H1 (cell line): ENCODE data around the gene PBX2. TPM values are rescaled to one million over a fixed set of nuclear protein-coding genes. Genes with fewer than 3 reads are reported as not detected.

Experiments used
- BACH1 ChIP-seq: IDR thresholded peaks from 2 replicates; pipeline ENCODE4 v1.6.1; 2012; ENCODE audit warnings: low read length, improper control_type of control experiment
- RAD21 ChIP-seq, 2 experiments: IDR thresholded peaks in 1 of 2; conservative IDR thresholded peaks in 1 of 2; 2 replicates each; pipeline ENCODE4 v1.6.1; 2011; ENCODE audit warnings: low read depth in 2 of 2, low read length in 2 of 2, improper control_type of control experiment in 1 of 2, inconsistent platforms in 1 of 2, mild to moderate bottlenecking in 1 of 2, moderate library complexity in 1 of 2
- RFX5 ChIP-seq: IDR thresholded peaks from 2 replicates; pipeline ENCODE4 v1.6.1; 2011; ENCODE audit warnings: low read depth, low read length, improper control_type of control experiment, borderline replicate concordance
- RXRA ChIP-seq: IDR thresholded peaks from 2 replicates; pipeline ENCODE4 v1.6.1; 2011; ENCODE audit warnings: low read depth, mild to moderate bottlenecking, low read length, moderate library complexity; ENCODE audit not compliant: insufficient read depth
- SIX5 ChIP-seq: IDR thresholded peaks from 2 replicates; pipeline ENCODE4 v1.6.1; 2011; ENCODE audit warnings: mild to moderate bottlenecking, low read depth, low read length
- TAF7 ChIP-seq: optimal IDR thresholded peaks from 2 replicates; pipeline ENCODE3; 2011; ENCODE audit warnings: low read depth, mild to moderate bottlenecking, inconsistent platforms, low read length, moderate library complexity, borderline replicate concordance
- ZNF274 ChIP-seq: IDR thresholded peaks from 2 replicates; pipeline ENCODE4 v1.7.0; 2012; ENCODE audit warnings: low read length, borderline replicate concordance; ENCODE audit errors: extremely low read depth
- polyA plus RNA-seq, 7 experiments: library from polyadenylated mRNA; depleted of rRNA in 3 of 7; stranded (reverse) in 5 of 7; unstranded in 2 of 7; fragments of >200 nt in 5 of 7; fragments of 200-250 nt in 2 of 7; gene quantifications; 1 replicate in 5 of 7; 2 replicates in 1 of 7; 4 replicates in 1 of 7; pipeline versions ENCODE4 v1.2.1 to v1.2.3, GENCODE V29; 2011 to 2013; ENCODE audit warnings: missing spikeins in 2 of 7, mixed read lengths in 2 of 7
- total RNA-seq: library from RNA; stranded (reverse); fragmentation: NEBNext Ultra II Directional; extraction: Animal tissue kit (Norgen Biotek cat#: 25700); gene quantifications from 2 replicates; pipeline ENCODE4 v1.2.1, GENCODE V29; 2021

PBX2 gene
- total and polyA plus RNA-seq, 2 of the 8 experiments (the other 6 are each of a cell fraction or from before 2014, with no cell fraction given), result 102 to 130 TPM

GRCh38 chr6:32175711-32176475 lies 14.1 kb downstream of the PBX2 start, which contains the start of gene AGPAT1 (continued):
- TF ChIP-seq ZNF274 (no peak), RXRA (no peak), TAF7 (no peak), BACH1 (no peak), RFX5 (no peak), SIX5 (no peak), RAD21 (IDR thresholded peaks at IDR 0.05 in 1 of 2, conservative IDR thresholded peaks at IDR 0.05 in 1 of 2; ENCODE audit: low read depth in 2 of 2, low read length in 2 of 2) (no peak)
